HG03575 (cell line): ENCODE measurements around the gene SRRM5.
"Not testable (repeated sequence)": the region's sequence is repeated elsewhere in the genome, so short reads cannot be mapped to it uniquely, and the experiment has no call there.

Source experiments
- ATAC-seq: cut with Tn5 transposase; IDR thresholded peaks from one replicate; pipeline ENCODE4 v1.9.1; 2021; ENCODE audit not compliant: unreplicated experiment, insufficient number of reproducible peaks, low FRiP score; ENCODE audit errors: extremely low read depth

Gene SRRM5, protein sequence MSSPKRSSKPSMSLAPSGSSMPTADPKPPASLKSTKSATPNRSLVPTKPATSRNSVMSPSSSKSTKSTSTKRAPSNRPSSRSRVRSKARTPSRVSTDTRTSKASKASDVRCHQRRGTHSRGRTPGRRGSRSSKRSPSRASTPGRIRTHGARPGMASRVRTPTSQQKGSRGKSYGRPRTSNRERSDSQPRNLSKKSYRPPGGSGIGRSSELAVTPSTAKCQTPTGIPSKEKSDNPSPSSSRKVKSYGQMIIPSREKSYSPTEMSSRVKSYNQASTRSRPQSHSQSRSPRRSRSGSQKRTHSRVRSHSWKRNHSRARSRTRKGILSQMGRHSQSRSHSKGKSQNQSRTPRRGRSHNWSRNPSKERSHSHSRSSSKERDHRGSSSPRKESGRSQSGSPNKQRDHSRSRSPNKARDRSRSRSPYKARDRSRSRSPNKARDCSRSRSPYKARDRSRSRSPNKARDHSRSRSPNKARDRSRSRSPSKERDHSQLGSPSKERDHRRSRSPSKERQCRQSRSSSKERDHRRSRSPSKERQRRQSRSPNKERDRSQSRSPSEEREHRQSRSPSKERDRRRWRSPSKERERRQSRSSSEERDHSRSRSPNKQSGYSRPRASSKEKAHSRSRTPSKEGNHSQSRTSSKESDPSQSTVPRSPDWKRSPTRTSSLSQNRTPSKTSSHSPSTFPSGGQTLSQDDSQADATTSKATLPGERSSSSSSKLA

DNA sequence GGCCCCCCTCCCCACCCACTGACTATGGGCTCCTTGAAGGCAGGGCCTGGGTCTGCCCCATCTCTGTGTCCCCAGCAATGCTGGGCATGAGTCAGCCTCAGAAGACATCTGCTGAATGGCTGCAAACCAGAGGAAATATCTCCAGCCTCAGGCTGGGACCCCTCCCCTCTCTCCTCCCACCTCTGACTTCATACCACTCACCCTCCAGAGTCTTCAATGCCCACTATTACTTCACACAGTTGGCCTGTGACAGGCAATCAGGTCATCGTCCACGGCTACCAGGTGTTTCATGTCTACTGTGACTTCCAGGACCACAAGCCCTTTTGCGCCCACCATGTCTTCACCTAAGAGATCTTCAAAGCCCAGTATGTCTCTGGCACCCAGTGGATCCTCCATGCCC, at the start of gene SRRM5:
SRRM5 (plus strand) TSS at position 301 of the 400 bp plus-strand sequence; CDS start at position 335, 34 bp downstream.
- no peak for ATAC-seq

DNA sequence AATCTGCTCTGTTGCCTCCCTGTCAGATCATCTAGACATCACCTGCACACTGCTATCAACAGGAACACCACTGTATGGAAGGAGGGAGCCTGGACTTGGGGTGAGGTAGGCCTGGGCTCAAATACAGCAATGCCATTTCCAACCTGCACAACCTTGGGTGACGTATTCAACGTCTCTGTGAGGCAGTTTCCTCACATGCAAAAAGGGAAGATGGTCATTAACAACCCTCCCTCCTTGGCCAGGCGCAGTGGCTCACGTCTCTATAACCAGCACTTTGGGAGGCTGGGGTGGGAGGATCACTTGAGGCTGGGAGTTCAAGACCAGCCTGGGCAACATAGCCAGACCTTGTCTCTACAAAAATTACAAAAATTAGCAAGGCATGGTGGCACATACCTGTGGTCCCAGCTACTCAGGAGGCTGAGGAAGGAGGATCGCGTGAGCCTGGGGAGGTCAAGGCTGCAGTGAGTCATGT, 49.6 kb upstream of the SRRM5 start:
- no peak for ATAC-seq

DNA sequence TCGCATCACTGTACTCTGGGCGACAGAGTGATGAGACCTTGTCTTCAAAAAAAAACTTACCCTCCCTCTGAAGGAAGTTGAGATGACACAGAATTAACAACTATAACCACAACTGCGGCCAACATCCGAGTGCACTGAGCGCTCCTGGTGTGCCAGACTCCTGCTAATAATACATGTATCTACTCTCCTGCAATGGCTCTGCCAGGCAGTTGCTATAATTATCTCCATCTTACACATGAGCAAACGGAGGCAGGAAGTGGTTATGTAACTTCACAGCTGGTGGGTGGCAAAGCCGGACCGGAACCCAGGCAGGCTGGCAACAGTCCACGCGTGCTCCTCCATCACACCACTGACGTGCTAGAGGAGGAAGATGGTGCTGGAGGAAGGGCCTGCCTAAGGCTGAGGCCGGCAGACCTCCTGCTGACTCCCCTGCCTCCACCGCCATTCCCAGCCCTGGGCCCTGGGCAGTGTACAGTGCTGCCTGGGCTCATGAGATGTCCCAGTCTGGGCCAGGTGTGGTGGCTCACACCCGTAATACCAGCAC, 49.1 kb upstream of the SRRM5 start:
- no peak for ATAC-seq

DNA sequence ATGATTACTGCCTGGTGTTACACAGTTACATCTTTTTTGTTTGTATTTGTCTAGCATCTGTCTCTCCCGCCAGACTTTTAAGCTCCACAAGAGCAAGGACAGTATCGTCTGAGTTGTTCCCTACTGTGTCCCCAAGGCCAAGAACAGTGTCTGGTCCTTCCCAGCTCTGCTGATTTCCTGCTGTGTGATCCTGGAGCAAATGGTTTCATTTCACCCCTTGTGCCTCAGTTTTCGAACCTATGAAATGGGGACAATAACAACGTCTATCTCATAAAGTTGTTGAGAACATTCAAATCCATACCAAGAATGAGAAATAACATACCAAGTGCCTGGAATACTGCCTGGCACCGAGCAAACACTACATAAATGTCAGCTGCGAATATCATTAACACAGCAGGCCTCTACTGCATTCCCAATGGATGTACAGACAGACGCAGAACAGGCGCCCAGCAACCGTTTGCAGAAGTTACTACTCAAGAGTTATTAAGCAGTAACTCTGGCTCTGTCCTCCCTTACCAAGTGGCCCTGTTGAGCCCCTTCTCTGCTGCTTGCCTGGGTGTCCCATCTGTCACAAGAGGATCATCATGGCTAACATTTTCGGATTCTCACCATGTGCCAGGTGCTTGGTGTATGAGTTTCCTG, 48.0 kb upstream of the SRRM5 start:
- no peak for ATAC-seq

DNA sequence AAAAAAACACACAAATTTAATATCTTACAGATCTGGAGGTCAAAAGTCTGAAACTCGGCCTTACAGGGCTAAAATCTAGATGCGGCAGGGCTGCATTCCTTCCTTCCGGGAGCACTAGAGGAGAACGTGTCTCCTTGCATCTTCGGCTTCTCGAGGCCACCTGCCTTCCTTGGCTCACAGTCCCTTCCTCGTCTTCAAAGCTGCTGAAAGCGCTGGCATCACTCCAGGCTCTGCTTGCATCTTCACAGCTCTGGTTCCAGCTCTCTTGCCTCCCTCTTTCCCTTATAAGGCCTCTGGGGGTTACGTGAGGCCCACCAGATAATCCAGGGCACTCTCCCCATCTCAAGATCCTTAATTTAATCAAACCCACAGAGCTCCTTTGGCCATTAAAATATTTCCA, 47.1 kb upstream of the SRRM5 start:
- ATAC-seq: no peak

DNA sequence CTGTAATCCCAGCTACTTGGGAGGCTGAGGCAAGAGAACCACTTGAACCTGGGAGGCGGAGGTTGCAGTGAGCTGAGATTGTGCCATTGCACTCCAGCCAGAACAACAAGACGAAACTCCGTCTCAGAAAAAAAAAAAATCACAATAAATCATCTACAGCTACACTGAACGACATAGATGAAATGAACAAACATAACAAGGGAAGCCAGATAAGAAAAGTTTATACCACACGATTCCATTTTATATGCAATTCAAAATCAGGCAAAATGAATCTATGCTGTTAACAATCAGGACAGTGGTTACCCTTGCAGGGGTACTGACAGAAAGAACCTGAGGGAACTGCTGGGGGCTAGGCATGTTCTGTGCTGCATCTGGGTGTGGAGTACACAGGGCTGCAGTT, 42.2 kb upstream of the SRRM5 start:
- ATAC-seq: no peak

DNA sequence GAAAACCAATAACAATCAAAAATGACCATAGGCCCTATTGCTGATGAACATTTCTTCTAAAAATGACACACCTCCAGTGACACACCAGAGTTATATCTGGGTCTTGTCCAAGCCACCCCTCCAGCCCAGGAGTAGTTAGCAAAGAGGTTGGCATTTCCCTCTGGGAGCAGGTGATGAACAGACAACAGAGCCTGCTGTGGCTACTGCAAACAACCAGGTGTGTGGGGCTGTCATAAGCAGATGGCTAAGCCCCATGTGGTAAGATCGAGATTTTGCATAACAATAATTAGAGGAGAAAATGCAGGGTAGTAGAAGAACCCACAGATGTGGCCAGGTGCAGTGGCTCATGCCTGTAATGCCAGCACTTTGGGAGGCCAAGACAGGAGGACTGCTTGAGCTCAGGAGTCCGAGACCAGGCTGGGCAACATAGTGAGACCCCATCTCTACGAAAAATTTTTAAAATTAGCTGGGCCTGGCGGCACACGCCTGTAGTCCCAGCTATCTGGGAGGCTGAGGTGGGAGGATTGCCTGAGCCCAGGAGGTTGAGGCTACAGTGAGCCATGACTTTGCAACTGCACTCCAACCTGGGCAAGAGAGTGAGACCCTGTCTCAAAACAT, 41.6 kb upstream of the SRRM5 start:
- ATAC-seq: no peak

DNA sequence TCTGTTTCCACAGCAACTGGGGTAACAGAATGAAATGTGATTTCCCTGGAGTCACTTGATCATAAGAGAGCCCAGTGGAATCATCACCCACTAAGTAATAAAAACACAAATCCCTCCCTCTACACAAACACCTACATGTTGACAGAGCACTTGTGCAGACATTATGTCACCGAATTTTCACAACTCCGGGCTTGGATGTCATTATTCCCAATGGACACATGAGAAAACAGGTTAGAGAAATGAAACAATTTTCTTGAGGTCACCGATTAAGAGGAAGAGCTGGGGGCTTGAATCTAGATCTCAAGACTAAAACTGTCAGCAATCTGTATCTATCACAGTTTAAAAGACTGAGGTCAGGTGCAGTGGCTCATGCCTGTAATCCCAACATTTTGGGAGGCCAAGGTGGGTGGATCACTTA, 39.7 kb upstream of the SRRM5 start:
- ATAC-seq: no peak

DNA sequence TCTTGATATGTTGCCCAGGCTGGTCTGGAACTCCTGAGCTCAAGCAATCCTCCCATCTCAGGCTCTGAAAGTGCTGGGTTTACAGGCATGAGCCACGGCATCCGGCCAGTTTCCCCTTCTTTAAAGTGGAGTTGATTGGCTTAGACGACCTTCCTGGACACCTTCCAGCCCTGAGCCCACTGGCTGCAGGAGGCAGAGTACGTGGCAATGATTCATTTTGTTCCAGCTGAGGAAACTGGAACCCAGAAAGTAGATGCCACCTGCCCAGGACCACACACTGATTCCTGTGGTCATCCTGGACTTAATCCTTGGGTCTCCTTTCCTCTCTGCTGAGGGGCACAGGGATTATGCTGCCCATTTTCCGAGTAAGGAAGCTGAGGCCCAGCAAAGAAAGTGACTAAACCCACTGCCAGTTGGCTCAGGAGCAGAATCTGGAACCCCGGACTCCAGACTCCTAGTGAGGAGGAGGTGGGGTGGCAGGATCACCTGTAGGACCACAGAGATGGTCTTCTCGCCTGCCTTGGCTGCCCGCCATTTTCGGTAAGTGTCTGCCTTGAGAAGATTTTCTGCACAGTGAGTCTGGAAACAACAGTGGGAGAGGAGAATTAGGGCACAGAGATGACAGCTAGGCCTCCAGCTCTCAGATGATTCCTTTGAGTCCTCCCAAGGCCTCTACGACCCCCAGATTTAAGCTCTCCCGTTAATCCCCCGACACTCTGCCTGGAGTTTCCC, 37.3 kb upstream of the SRRM5 start:
- no peak for ATAC-seq

DNA sequence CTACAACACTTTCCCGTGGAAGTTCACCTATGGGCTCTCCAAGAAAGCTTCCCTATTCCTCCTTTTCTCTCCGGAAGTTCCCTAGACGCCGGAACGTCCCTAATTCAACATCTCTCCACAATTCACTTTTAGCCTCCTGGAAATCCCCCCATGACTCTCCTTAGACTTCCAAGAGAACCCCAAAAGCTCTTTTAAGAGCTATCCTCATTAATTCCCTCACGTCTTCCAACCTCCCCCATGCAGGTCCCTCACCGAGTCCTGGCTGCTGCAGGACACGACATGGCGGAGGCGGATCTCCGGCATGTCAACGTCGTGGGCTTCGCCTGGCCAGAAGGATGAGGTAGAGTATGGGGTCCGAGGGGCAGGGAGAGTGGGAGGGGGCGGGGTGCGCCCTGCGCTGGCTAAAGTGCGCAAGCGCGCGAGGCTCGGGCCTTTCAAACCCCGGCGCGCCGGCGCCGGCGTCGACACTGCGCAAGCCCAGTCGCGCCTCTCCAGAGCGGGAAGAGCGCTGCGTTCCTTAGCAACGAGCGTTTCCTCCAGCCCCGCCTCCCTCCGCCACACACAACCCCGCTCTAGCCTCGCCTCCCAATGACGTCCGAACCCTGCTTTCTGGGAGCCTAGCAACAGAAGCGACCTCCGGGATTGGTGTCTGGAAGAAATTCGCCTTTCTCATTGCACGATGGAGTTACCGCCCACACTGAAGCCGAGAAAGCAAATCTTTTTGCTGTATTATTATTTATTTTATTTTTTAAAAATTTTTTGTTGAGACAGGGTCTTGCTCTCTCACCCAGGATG, 36.5 kb upstream of the SRRM5 start, which contains the start of the genes PINLYP and XRCC1:
PINLYP (plus strand) TSS at position 646 of the 795 bp plus-strand sequence. CDS start 1,391 bp downstream, outside the sequence.
XRCC1 (minus strand) TSS at position 372 of the 795 bp plus-strand sequence; CDS start at position 303, 69 bp downstream.
- peak; percentile 77 for ATAC-seq

DNA sequence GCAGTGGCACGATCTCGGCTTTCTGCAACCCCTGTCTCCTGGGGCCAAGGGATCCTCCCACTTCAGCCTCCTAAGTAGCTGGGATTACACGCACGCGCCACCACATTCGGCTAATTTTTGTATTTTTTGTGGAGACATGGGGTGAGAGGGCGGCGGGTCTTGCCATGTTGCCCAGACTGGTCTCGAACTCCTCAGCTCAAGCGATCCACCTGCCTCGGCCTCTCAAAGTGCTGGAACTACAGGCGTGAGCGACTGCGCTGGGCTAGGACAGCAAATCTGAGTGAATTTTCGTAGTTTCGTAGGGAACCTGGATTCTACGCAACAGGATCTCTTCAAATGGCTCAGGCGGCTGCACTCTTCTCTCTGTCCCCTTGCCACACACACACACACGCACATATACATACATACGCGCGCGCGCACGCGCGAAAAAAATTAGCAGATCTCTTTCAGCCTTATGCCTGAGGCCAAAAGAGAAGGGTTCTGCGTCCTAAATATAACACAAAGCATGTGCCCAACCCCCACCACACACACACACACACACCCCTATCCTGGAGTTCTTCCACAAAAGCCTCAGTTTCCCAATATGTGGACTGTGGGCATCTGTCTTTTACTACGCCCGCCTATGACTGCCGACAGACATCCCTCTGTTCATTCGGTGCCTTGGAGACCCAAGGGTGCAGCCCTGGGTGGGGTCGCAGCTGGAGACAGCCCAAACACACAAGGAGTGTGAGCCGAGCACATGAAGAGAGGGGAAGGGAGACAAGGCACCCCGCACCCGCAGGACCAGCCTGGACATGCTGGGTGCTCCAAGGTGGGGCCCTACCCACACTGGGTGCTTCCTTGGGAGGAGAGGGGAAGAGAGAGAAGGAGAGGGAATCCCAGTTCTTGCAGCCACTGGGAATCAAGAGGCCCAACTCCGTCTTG, 35.7 kb upstream of the SRRM5 start:
- no peak for ATAC-seq

DNA sequence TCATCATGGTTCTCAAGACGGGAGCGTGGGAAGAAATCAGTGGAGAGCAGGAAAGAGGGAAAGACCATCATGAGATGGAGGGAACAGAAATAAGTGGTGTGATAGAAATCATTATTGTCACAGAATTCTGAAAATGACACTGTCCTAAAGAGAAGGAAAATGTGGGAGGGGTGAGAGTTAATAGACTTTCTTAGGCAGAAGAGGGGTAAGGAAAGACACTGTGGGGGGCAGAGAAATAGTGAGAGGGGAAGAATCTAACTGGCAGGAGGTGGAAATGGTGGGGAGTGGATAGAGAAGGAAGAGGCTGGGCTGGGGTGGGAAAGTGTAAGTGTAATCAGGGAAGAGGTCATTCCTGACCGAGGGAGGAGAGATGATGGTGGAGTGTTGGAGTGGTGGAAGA, 33.1 kb upstream of the SRRM5 start:
- no peak for ATAC-seq

DNA sequence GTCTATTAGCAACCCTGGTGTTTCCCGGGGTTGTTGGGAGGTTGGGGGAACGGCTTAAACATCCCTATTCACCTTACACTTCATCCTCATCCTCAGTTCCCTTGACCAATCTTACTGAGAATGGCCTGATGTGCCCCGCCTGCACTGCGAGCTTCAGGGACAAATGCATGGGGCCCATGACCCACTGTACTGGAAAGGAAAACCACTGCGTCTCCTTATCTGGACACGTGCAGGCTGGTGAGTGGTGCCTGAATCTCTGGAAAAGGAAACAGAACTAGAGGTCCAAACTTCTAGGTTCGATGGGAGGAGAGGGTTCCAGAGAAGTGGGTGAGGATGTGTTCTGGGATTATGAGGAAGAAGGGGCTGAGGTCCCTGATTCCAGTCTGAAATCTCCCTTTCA, 30.4 kb upstream of the SRRM5 start:
- no peak for ATAC-seq

DNA sequence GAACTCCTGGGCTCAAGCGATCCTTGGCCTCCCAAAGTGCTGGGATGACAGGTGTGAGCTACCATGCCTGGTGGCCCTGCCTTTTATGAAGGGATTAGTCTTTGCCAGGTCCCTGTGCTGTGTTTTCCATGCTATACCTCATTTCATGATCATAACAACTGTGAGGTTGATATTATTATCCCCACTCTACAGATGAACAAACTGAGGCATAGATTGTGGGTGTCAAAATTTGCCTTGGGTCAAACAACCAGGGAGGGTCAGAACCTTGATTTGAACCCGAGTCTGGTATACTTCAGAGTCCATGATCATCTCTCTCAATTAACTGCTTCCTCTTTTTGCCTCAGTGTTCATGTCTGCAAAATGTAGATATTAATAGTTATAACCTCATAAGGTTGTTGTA, 29.4 kb upstream of the SRRM5 start:
- no peak for ATAC-seq

DNA sequence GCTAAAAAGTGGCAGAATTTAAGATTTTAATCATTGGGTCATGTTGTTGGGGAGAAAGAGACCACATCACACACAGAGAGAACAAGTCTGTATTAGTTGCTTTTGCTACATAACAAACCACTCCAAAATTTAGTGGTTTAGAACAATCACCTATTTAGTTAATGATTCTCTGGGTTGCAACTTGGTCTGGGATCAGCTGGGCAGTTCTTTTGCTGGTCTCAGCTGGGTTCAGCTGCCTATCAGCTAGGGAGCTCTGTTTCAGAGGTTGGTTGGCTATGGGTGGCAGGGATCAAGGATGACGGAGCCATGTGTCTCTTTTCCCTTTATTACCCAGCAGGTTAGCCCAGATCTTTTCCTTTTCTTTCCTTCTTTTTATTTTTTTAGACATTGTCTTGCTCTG, 27.4 kb upstream of the SRRM5 start:
- no peak for ATAC-seq

DNA sequence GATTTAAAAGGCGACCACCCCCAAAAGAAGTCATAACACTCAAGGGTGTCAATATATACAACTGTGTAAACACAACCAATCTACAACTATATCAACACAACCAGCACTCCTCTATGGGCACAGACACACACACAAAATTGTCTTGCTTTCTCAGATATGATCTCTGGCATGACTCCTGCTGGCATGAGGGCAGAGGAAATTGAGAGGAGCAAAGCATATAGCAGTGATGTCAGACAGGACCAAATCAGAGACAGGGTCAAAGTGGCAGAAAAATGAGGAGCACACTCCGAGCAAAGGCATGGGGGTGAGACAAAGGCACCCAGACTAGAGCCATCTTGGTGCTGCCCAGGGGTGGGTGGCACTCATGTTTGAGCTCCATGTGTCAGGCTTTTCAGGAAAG, 25.5 kb upstream of the SRRM5 start:
- no peak for ATAC-seq

DNA sequence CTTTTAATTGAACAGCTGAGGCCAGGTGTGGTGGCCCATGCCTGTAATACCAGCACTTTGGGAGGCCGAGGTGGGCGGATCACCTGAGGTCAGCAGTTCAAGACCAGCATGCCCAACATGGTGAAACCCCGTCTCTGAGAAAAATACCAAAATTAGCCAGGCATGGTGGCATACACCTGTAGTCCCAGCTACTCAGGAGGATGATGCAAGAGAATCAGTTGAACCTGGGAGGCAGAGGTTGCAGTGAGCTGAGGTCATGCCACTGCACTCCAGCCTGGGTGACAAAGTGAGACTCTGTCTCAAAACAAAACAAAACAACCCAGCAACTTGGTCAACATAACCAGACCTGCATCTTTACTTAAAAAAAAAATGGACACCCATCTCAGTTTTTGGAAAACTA, 24.9 kb upstream of the SRRM5 start:
- not testable (repeated sequence) for ATAC-seq
